CD4-positive, alpha-beta T cell treated with Interleukin-4 for 4 hours (primary cell): ENCODE data around the gene MINDY2.
"Not testable (repeated sequence)": the region's sequence is repeated elsewhere in the genome, so short reads cannot be mapped to it uniquely, and the experiment has no call there.

ENCODE experiments used
- DNase-seq: peaks from one replicate; pipeline ENCODE4 v3.0.0-alpha.2; 2020

MINDY2 gene

GRCh38 chr15:58755350-58755749 is 15.8 kb upstream of the MINDY2 start:
- DNase-seq, result no peak

- no peak for DNase-seq
Observed at GRCh38 chr15:58755956-58756355, 15.1 kb upstream of the MINDY2 start.

- DNase-seq, result no peak
Observed at GRCh38 chr15:58758141-58758540, 13.0 kb upstream of the MINDY2 start.

- DNase-seq, result no peak
Observed at GRCh38 chr15:58760385-58761009, 10.6 kb upstream of the MINDY2 start.

GRCh38 chr15:58761010-58761388 is 10.1 kb upstream of the MINDY2 start:
- no peak for DNase-seq

GRCh38 chr15:58762285-58762684 is 8.8 kb upstream of the MINDY2 start:
- DNase-seq, result no peak

GRCh38 chr15:58762731-58763130 is 8.4 kb upstream of the MINDY2 start:
- no peak for DNase-seq

GRCh38 chr15:58764468-58764867 is 6.6 kb upstream of the MINDY2 start:
- no peak for DNase-seq

GRCh38 chr15:58766290-58766689 is 4.8 kb upstream of the MINDY2 start:
- no peak for DNase-seq

- not testable (repeated sequence) for DNase-seq
Observed at GRCh38 chr15:58768601-58769004, 2.5 kb upstream of the MINDY2 start.

- peak; percentile 34 for DNase-seq
Observed at GRCh38 chr15:58770519-58770856, 614 bp upstream of the MINDY2 start.

- DNase-seq, result no peak
Observed at GRCh38 chr15:58771621-58772250, 634 bp downstream of the MINDY2 start.

GRCh38 chr15:58773024-58773423 is 1.9 kb downstream of the MINDY2 start:
- no peak for DNase-seq

GRCh38 chr15:58775402-58775801 is 4.3 kb downstream of the MINDY2 start:
- DNase-seq, result no peak

GRCh38 chr15:58777107-58777506 is 6.0 kb downstream of the MINDY2 start:
- no peak for DNase-seq

- DNase-seq, result no peak
Observed at GRCh38 chr15:58779554-58779953, 8.5 kb downstream of the MINDY2 start.

GRCh38 chr15:58785355-58785754 is 14.3 kb downstream of the MINDY2 start:
- DNase-seq, result no peak

GRCh38 chr15:58788056-58788710 is 17.1 kb downstream of the MINDY2 start:
- DNase-seq, result no peak

- no peak for DNase-seq
Observed at GRCh38 chr15:58793862-58794261, 22.8 kb downstream of the MINDY2 start.

GRCh38 chr15:58795825-58796224 is 24.7 kb downstream of the MINDY2 start:
- no peak for DNase-seq

GRCh38 chr15:58797505-58797904 is 26.4 kb downstream of the MINDY2 start:
- DNase-seq, result no peak

GRCh38 chr15:58805095-58805494 is 34.0 kb downstream of the MINDY2 start:
- no peak for DNase-seq

GRCh38 chr15:58823267-58823666 is 52.2 kb downstream of the MINDY2 start:
- DNase-seq, result not testable (repeated sequence)

GRCh38 chr15:58830556-58830955 is 59.5 kb downstream of the MINDY2 start:
- no peak for DNase-seq
